Endodermal cell (in vitro differentiated cells): ENCODE measurements around the gene CARD11. TPM values are rescaled to one million over a fixed set of nuclear protein-coding genes. Genes with fewer than 3 reads are reported as not detected.

Experiments
- DNase-seq: peaks from one replicate; pipeline ENCODE4 v3.0.0-alpha.2; 2017
- H3K27ac ChIP-seq: 2 replicates; pipeline ENCODE4 v1.5.1; 2013; ENCODE audit warnings: mild to moderate bottlenecking, low read depth, low read length, moderate library complexity
- H3K27me3 ChIP-seq: 2 replicates; pipeline ENCODE4 v1.6.1; 2013; ENCODE audit warnings: mild to moderate bottlenecking, low read length, moderate library complexity; ENCODE audit not compliant: insufficient read depth, control insufficient read depth, poor library complexity, severe bottlenecking
- H3K36me3 ChIP-seq: 2 replicates; pipeline ENCODE4 v1.7.0; 2013; ENCODE audit warnings: mild to moderate bottlenecking, low read length, moderate library complexity; ENCODE audit not compliant: control insufficient read depth, insufficient read depth
- H3K4me1 ChIP-seq: one replicate; pipeline ENCODE4 v1.7.0; 2013; ENCODE audit warnings: low read length; ENCODE audit not compliant: control insufficient read depth, insufficient read depth
- H3K4me3 ChIP-seq: 2 replicates; pipeline ENCODE4 v1.5.1; 2013; ENCODE audit warnings: mild to moderate bottlenecking, low read length, moderate library complexity
- H3K9ac ChIP-seq: 2 replicates; pipeline ENCODE4 v1.6.1; 2013; ENCODE audit warnings: mild to moderate bottlenecking, low read length, moderate library complexity; ENCODE audit not compliant: poor library complexity, severe bottlenecking; ENCODE audit errors: extremely low read depth
- H3K9me3 ChIP-seq: 2 replicates; pipeline ENCODE4 v1.6.1; 2013; ENCODE audit warnings: mild to moderate bottlenecking, low read length, moderate library complexity; ENCODE audit not compliant: control insufficient read depth
- H3K27ac Mint-ChIP-seq: 2 replicates; pipeline ENCODE4 v1.8.0; 2020; ENCODE audit warnings: mixed read lengths
- H3K27me3 Mint-ChIP-seq: 2 replicates; pipeline ENCODE4 v1.8.0; 2021; ENCODE audit warnings: mild to moderate bottlenecking, mixed read lengths; ENCODE audit not compliant: insufficient read depth
- H3K36me3 Mint-ChIP-seq: 2 replicates; pipeline ENCODE4 v1.8.0; 2020; ENCODE audit warnings: low read depth, mixed read lengths
- H3K4me1 Mint-ChIP-seq: 2 replicates; pipeline ENCODE4 v1.8.0; 2020; ENCODE audit warnings: mixed read lengths
- H3K4me3 Mint-ChIP-seq: 2 replicates; pipeline ENCODE4 v1.8.0; 2020; ENCODE audit warnings: mild to moderate bottlenecking, moderate library complexity, mixed read lengths
- H3K9me3 Mint-ChIP-seq: 2 replicates; pipeline ENCODE4 v1.8.0; 2020; ENCODE audit warnings: mild to moderate bottlenecking, mixed read lengths
- CTCF ChIP-seq: fragments of 200-600 bp; sonication (generic); conservative IDR thresholded peaks from 2 replicates; pipeline ENCODE4 v1.5.0; 2021; ENCODE audit warnings: antibody characterized with exemption, mild to moderate bottlenecking
- WGBS, 2 experiments: methylation state at CpG; one replicate each; pipeline versions ENCODE4 v1.1.5 to v1.1.7; 2013; ENCODE audit warnings: missing lambda C conversion rate in 2 of 2, mixed read lengths in 1 of 2; ENCODE audit not compliant: insufficient coverage in 1 of 2, insufficient read length in 1 of 2; 5-methylcytosine and 5-hydroxymethylcytosine counted together
- total RNA-seq, 2 donors: library from RNA; stranded (reverse); fragmentation: NEBNext Ultra II Directional in 1 of 2; extraction: Animal tissue kit (Norgen Biotek cat#: 25700) in 1 of 2; gene quantifications; 2 replicates in 1 of 2; 3 replicates in 1 of 2; pipeline ENCODE4 v1.2.1, GENCODE V29; 2021

CARD11 gene
- total RNA-seq, 2 donors from 2014 or later = 7.2 to 10.8 TPM

- no peaks in the 10 kb centered on the region for H3K4me1 ChIP-seq
- Mint-ChIP-seq H3K36me3 (peaks cover 6% of the 10 kb centered on the region), H3K9me3 (no peaks in the 10 kb centered on the region), H3K27ac (no peak overlapping the region), H3K4me3 (no peak overlapping the region), H3K4me1 (no peaks in the 10 kb centered on the region), H3K27me3 (no peaks in the 10 kb centered on the region)
- no peaks in the 10 kb centered on the region for H3K27me3 ChIP-seq
- no peak for DNase-seq
- H3K9me3 ChIP-seq = no peaks in the 10 kb centered on the region
- H3K9ac ChIP-seq = no peak overlapping the region
- H3K27ac ChIP-seq = no peak overlapping the region
- no peak for TF ChIP-seq CTCF
- 88 to 95% methylated on average over 6 to 7 of the region's 7 CpGs for WGBS, 2 experiments
- no peak overlapping the region for H3K4me3 ChIP-seq
- no peaks in the 10 kb centered on the region for H3K36me3 ChIP-seq
Observed at GRCh38 chr7:3010161-3010560, 33.5 kb downstream of the CARD11 start.

GRCh38 chr7:3009086-3009485 lies 34.6 kb downstream of the CARD11 start:
- no peak overlapping the region for H3K27ac ChIP-seq
- no peak for DNase-seq
- H3K36me3 Mint-ChIP-seq = peaks cover 6% of the 10 kb centered on the region
- 91 to 92% methylated on average over 7 to 12 of the region's 12 CpGs for WGBS, 2 experiments
- no peaks in the 10 kb centered on the region for H3K9me3 ChIP-seq
- H3K4me1 ChIP-seq = no peaks in the 10 kb centered on the region
- H3K27me3 ChIP-seq = no peaks in the 10 kb centered on the region
- no peaks in the 10 kb centered on the region for H3K4me1 Mint-ChIP-seq
- H3K27ac Mint-ChIP-seq = no peak overlapping the region
- no peaks in the 10 kb centered on the region for H3K9me3 Mint-ChIP-seq
- H3K4me3 ChIP-seq = no peak overlapping the region
- no peaks in the 10 kb centered on the region for H3K27me3 Mint-ChIP-seq
- no peak overlapping the region for H3K4me3 Mint-ChIP-seq
- H3K36me3 ChIP-seq = no peaks in the 10 kb centered on the region
- H3K9ac ChIP-seq = no peak overlapping the region
- TF ChIP-seq CTCF = no peak

GRCh38 chr7:3008386-3008785 lies 35.3 kb downstream of the CARD11 start:
- Histone ChIP-seq H3K4me1 (no peaks in the 10 kb centered on the region), H3K9me3 (no peaks in the 10 kb centered on the region), H3K27ac (no peak overlapping the region), H3K27me3 (no peaks in the 10 kb centered on the region), H3K4me3 (no peak overlapping the region), H3K36me3 (no peaks in the 10 kb centered on the region), H3K9ac (no peak overlapping the region)
- Mint-ChIP-seq H3K36me3 (peaks cover 6% of the 10 kb centered on the region), H3K27me3 (no peaks in the 10 kb centered on the region), H3K9me3 (no peaks in the 10 kb centered on the region), H3K27ac (no peak overlapping the region), H3K4me3 (no peak overlapping the region), H3K4me1 (no peaks in the 10 kb centered on the region)
- DNase-seq = no peak
- TF ChIP-seq CTCF = no peak
- WGBS, 2 experiments = 94 to 100% methylated on average over 2 of the region's 2 CpGs
